ENCODE measurements around the gene ACTR5. TPM values are rescaled to one million over a fixed set of nuclear protein-coding genes. Genes with fewer than 3 reads are reported as not detected.

ACTR5 gene
- total and polyA plus RNA-seq, 2 of the 13 experiments (the other 11 are each of a cell fraction or from before 2014, with no cell fraction given): 19.5 to 20.5 TPM

DNA sequence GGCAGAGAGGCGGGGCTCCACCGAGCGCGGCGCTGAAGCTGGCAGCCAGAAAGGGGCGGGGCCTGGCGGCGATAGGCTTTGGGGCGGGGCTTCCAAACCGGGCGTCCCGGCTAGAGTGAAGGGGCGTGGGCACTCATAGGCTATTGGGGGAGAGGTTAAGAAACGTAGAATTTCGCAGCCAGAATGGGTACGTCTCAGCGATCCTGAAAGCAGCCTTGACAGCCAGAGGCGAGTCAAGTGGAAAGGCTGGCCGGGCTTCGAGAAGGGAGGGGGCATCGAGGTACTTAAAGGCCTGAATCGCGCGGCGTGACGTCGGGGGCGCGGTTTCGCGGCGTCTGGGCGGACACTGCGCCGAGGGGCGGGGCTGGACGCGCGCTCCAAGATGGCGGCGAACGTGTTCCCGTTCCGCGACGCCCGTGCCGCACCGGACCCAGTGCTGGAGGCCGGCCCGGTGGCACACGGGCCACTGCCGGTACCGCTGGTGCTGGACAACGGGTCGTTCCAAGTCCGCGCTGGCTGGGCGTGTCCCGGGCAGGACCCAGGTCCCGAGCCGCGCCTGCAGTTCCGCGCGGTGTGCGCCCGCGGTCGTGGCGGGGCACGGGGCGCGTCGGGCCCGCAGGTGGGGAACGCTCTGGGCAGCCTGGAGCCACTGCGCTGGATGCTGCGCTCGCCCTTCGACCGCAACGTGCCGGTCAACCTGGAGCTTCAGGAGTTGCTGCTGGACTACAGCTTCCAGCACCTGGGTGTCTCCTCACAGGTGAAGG is at the start of gene ACTR5 (continued):
- TF ChIP-seq, protein P1, sequence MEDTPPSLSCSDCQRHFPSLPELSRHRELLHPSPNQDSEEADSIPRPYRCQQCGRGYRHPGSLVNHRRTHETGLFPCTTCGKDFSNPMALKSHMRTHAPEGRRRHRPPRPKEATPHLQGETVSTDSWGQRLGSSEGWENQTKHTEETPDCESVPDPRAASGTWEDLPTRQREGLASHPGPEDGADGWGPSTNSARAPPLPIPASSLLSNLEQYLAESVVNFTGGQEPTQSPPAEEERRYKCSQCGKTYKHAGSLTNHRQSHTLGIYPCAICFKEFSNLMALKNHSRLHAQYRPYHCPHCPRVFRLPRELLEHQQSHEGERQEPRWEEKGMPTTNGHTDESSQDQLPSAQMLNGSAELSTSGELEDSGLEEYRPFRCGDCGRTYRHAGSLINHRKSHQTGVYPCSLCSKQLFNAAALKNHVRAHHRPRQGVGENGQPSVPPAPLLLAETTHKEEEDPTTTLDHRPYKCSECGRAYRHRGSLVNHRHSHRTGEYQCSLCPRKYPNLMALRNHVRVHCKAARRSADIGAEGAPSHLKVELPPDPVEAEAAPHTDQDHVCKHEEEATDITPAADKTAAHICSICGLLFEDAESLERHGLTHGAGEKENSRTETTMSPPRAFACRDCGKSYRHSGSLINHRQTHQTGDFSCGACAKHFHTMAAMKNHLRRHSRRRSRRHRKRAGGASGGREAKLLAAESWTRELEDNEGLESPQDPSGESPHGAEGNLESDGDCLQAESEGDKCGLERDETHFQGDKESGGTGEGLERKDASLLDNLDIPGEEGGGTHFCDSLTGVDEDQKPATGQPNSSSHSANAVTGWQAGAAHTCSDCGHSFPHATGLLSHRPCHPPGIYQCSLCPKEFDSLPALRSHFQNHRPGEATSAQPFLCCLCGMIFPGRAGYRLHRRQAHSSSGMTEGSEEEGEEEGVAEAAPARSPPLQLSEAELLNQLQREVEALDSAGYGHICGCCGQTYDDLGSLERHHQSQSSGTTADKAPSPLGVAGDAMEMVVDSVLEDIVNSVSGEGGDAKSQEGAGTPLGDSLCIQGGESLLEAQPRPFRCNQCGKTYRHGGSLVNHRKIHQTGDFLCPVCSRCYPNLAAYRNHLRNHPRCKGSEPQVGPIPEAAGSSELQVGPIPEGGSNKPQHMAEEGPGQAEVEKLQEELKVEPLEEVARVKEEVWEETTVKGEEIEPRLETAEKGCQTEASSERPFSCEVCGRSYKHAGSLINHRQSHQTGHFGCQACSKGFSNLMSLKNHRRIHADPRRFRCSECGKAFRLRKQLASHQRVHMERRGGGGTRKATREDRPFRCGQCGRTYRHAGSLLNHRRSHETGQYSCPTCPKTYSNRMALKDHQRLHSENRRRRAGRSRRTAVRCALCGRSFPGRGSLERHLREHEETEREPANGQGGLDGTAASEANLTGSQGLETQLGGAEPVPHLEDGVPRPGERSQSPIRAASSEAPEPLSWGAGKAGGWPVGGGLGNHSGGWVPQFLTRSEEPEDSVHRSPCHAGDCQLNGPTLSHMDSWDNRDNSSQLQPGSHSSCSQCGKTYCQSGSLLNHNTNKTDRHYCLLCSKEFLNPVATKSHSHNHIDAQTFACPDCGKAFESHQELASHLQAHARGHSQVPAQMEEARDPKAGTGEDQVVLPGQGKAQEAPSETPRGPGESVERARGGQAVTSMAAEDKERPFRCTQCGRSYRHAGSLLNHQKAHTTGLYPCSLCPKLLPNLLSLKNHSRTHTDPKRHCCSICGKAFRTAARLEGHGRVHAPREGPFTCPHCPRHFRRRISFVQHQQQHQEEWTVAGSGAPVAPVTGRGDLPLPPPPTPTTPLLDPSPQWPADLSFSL (CRISPR knock-in tag; IDR thresholded peaks at IDR 0.05): no peak; the same call in 1 of the 2 replicates
- peak; percentile 89 for TF ChIP-seq ZFP41 (CRISPR knock-in tag; IDR thresholded peaks at IDR 0.05; ENCODE audit: borderline replicate concordance)
- peak; percentile 90 for TF ChIP-seq ZNF232 (CRISPR knock-in tag; IDR thresholded peaks at IDR 0.05; ENCODE audit: borderline replicate concordance)
- TF ChIP-seq ELF3 (CRISPR knock-in tag; IDR thresholded peaks at IDR 0.05): peak; percentile 50
- peak; percentile 65; the same call in 1 of the 2 replicates for TF ChIP-seq WIZ (CRISPR knock-in tag; IDR thresholded peaks at IDR 0.05)
- TF ChIP-seq ZNF616 (CRISPR knock-in tag; IDR thresholded peaks at IDR 0.05; ENCODE audit: low read depth): peak; percentile 62
- TF ChIP-seq PLSCR1 (CRISPR knock-in tag; IDR thresholded peaks at IDR 0.05; ENCODE audit: borderline replicate concordance): no peak
- peak; percentile 99 for TF ChIP-seq HES4 (CRISPR knock-in tag; IDR thresholded peaks at IDR 0.05; ENCODE audit: borderline replicate concordance)
- TF ChIP-seq KDM6A (CRISPR knock-in tag; IDR thresholded peaks at IDR 0.05; ENCODE audit: low read depth): peak; percentile 14; the same call in 1 of the 2 replicates
- TF ChIP-seq THYN1 (CRISPR knock-in tag; IDR thresholded peaks at IDR 0.05; ENCODE audit: borderline replicate concordance, low read depth): 0 out of 2 replicates have a peak, but pooled peaks have one; percentile 63
- TF ChIP-seq, protein P2, sequence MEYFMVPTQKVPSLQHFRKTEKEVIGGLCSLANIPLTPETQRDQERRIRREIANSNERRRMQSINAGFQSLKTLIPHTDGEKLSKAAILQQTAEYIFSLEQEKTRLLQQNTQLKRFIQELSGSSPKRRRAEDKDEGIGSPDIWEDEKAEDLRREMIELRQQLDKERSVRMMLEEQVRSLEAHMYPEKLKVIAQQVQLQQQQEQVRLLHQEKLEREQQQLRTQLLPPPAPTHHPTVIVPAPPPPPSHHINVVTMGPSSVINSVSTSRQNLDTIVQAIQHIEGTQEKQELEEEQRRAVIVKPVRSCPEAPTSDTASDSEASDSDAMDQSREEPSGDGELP (IDR thresholded peaks at IDR 0.05; ENCODE audit: borderline replicate concordance, low read depth): no peak
- peak; percentile 36 for TF ChIP-seq FOXA3 (CRISPR knock-in tag; IDR thresholded peaks at IDR 0.05)
- TF ChIP-seq SIN3B (IDR thresholded peaks at IDR 0.05; ENCODE audit: low read length): no peak; the same call in 1 of the 2 replicates
- TF ChIP-seq ZNF709 (CRISPR knock-in tag; IDR thresholded peaks at IDR 0.05): peak; percentile 95
- TF ChIP-seq ZNF124 (CRISPR knock-in tag; IDR thresholded peaks at IDR 0.05): 0 out of 2 replicates have a peak, but pooled peaks have one; percentile 70
